HG03103 (cell line): ENCODE data around the gene LGALSL.
A peak's percentile ranks its signal among the peaks of the same experiment; 100 is the strongest.
"Not testable (repeated sequence)": the region's sequence is repeated elsewhere in the genome, so short reads cannot be mapped to it uniquely, and the experiment has no call there.

Experiments
- ATAC-seq: cut with Tn5 transposase; IDR thresholded peaks from one replicate; pipeline ENCODE4 v1.9.1; 2021; ENCODE audit warnings: low read depth; ENCODE audit not compliant: unreplicated experiment

LGALSL gene

DNA sequence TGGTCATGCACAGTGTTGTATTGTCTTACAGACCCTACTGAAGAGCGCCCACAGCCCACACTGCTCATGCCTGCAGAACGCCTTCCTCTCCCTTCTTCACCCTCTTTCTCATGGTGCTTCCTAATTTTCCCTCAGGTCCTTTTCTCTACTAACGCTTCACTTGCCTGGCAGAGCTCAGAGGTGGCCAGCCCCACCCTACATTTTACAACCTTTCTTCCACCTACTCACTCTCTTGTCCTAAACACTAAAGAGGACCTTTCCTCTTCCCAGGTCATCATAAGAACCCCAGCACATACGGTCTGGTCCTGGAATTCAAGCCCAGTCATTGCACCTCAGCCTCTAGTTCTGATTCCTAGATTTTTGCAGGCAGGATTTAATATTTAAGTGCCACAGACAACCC is 11.7 kb upstream of the LGALSL start:
- ATAC-seq = no peak

DNA sequence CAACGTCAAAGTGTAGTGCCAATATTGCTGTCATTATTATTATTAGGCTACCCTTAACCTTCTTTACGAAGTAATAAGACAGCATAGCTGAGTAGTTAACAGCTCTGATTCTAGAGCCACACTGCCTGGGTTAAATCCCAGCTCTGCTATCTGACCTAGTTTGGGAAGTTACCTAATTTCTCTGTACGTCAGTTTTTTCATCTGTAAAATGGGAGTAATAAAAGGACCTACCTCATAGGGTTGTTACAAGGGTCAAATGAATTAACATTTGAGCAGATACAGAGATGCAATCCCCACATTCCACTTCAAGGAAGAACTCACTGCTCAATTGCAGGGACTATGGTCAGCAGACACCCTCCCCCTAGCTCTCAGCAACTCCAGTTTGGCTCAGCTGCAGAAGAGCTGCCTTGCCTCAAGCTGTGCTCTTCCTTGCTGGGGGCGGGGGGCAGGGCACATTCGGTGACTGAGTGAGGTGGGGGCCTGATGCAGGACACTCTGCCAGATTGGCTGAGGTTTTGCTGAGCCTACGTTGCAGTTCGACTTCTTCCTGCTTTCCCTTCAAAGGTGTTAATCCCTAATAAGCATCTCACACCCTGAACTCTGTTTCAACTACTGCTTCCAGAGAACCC is 11.0 kb upstream of the LGALSL start:
- no peak for ATAC-seq

DNA sequence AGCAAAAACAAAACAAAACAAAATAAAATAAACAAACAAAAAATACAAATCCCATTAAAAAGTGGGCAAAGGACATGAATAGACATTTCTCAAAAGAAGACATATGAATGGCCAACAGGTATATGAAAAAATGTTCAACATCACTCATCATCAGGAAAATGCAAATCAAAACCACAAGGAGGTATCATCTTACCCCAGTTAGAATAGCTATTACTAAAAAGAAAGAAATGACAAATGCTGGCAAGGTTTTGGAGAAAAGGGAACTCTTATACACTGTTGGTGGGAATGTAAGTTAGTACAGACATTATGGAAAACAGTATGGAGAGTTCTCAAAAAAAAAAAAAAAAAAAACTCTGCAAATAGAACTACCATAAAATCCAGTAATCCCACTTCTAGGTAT is 8.0 kb upstream of the LGALSL start:
- ATAC-seq = not testable (repeated sequence)

DNA sequence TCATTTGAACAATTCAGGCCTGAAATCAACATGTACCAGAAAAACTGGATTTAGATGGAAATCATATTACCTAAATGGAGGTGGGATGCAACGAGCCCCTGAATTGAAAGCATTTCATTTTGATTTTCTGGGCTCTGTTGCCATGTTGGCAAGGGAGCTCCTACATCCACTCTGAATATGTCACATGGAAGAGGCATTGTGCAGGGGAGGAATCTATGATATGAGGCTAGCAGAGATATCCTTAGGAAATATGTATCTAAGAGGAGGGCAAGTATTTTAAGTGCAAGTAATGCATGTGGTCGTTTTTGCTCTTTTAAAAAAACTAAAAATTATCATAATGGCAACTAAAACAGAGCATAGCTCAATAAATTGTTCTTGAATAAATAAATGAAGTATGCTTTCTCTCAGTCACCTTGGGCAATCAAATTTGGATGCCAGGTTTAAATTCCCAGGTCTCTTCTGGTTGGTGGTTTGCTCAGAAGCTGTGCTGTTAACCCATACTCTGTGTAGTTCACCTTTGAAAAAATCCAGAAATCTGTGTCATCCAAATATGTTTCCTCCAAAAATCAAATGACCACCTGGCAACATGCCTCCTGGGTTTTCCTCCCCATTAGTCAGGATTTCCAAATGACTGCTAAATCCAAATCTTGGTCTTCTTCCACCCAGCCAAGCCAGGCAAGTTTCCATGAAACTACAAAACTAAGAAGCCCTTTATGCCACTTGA is 6.5 kb upstream of the LGALSL start:
- no peak for ATAC-seq

DNA sequence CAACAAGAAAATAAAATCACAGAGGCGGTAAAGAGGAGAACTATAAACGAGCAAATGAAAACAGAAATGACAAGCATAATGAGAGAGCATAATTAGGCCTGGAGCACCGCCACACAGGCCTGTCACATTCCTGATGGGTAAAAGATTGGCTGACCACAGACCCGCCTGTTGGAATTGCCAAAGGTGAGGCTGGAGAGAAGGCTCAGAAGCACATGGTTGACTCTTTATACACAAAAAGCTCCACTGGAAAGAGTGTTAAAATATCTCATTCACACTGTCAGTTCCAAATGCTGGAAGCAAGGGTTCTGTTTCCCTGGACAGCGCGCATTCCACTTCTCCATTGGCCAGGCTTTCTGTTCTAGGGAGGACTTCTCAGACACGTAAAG is 5.9 kb upstream of the LGALSL start:
- ATAC-seq = no peak

DNA sequence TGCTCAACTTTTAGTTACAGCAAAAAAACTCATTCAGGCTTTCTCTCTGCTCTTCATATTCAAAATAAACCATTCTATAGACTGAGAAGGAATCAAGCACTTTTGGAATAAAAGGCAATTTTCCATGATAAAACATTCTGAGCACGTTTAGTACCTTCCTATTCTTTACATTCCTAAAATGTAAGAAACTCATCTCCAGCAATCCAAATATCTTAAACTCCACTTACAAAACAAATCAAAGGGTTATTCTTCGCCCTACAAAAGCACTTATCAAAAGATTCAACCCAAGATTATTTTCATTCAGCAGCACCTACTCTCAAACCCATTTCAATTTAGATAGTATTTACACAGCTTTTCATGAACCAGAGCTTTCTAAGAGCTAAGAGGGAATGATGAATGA is 2.9 kb upstream of the LGALSL start:
- no peak for ATAC-seq

DNA sequence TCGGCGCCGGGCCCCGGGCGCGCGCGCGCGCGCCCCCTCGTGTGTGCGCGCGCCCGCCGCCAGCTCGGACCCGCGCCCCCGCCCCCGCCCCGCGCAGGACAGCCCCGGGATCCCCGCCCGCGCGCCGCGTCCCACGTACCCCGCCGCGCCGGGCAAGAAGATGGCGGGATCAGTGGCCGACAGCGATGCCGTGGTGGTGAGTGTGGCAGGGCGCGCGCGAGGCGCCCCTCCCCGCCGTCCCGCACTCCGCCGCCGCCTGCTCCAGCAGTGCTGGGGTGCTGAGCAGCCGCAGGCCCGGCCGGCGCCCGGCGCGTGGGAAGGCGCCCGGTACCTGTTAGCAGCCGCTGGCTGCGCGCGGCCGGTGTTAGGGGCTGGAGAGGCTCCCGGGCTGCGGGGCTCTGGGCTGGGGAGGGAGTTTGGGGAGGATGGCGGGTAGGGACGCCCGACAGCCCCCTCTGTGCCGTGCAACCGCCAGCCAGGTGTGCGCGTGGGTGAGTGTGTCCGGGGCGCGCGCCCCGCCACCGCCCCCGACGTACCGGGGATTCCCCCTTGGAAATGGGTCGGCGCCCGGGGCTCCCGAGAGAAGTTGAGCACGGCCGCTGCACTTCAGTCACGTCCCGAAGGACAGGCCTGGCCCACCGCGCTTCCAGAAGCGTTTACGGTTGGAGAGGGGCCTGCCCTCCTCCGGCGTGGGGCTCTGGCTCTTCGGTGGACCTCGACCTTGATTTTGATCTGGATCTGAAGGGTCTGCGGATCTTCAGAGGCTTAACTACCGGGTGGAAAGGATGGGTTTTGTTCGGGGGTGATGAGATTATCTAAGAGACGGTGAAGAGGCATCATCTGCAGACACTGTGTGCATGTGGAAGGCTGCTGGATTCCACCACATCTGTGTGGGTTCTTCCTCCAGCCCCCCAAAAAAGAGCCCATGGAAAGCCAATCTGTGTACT is 697 bp downstream of the LGALSL start:
- peak; percentile 51 for ATAC-seq

DNA sequence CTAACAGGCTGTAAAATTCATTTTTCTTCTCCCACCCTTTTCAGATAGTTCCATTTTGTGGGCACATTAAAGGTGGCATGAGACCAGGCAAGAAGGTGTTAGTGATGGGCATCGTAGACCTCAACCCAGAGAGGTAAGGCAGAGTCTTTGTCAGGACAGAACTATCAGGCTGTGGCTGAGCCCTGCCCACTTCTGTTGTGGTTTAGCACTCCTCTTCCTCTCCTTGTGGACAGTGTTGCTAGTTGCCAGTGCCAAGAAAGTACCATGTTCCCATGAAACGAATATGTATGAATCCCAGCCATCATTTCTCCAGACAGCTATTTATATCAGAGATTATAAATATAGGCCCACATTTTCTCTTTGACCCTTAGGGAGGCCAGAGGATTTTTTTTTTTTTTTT is 1.6 kb downstream of the LGALSL start:
- ATAC-seq = no peak

DNA sequence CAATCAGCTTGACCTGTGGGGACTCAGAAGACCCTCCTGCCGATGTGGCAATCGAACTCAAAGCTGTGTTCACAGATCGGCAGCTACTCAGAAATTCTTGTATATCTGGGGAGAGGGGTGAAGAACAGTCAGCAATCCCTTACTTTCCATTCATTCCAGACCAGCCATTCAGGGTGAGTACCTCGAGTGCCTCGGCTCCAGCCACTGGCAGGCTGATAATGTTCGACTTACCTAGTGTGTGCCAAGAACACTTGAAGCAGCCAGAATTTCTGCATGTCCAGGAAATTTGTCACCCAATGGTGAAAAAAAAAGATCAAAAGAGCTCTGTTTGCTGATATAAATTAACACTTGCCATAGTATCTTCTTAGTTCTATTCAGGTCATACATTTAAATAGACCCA is 2.3 kb downstream of the LGALSL start:
- ATAC-seq = no peak

DNA sequence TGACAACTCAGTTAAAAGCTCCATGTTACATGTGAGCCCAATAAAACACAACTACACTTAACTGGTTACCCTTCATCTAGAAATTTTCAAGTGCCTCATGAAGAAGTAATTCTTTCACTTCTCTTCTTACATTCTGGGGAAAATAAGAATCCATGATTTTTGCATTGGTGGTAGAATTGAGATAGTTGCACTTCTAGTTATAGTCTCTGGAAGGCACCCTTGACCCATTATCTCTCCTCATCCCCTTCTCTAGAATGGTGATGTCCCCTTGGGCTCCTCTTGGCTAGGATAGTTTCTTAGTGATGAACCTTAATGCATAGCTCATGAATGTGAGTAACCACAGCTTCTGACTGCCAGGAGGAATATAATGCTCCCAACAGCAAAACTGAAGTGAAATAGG is 3.6 kb downstream of the LGALSL start:
- ATAC-seq = no peak

DNA sequence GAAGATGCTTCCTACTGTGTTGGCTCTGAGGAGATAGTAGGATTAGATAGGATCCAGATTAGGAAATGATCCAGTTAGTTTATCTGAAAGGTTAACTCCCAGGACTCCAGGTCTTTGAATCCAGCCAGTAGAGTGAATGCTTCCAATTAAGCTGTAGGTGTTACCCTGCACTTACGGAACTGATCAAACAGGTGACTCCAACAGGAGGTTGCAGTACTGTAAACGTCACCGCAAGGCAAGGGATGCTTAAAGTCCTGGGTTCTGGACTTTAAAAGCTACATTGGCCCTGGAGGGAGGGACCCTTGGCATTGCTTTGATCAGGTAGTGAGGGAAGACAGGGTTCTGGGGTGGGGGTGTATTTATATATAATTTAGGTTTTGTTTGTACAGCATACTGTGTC is 5.6 kb downstream of the LGALSL start:
- no peak for ATAC-seq

DNA sequence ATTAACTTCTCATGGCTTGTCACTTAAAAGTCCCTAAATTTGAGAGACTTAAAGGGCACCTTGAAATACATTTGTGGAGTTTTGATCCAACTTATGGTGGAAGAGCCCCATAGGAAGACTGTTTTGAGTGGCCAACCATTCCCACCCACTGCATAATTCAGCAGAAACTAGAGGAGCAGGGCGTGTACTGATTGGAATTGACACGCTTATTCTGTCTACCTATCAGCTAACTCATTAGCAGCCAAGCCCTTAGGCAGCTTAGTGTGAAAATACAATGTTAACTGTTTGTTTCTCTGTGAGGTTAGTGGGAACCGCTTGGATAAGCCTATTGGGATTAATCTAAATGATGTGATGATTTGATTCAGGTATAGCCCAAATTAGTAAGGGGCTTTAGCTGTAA is 6.4 kb downstream of the LGALSL start:
- ATAC-seq = no peak

DNA sequence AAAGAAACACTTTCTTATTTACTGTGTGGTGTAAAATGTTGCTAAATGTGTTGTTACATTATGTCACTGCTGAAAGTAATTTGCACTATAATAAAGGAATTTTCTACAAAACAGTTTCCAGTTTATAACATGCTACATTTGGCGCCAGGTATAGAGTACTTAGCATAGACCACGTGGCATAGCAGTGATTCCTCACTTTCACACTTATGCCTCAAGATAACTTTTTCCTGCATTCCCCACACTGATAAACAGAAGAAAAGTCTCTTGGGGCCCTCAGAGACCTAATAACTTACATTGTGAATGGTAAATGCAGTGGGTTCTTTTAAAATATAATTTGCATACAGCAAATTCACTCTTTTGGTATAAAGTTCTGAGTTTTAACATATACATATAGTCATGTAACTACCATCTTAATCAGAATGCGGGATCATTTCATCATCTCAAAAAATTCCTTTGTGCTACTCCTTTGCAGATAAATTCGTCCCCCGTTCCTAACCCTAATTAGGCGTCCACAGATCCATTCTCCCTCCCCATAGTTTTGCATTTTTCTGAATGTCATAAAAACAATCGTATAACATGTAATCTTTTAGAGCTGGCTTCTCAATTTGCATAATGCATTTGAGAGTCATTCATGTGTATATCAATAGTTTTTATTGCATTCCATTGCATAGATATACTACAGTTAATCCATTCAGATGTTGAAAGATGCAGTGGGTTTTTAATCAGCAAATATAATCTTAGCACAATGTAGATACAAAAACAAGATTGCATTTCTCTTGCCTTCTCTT is 7.5 kb downstream of the LGALSL start:
- no peak for ATAC-seq

DNA sequence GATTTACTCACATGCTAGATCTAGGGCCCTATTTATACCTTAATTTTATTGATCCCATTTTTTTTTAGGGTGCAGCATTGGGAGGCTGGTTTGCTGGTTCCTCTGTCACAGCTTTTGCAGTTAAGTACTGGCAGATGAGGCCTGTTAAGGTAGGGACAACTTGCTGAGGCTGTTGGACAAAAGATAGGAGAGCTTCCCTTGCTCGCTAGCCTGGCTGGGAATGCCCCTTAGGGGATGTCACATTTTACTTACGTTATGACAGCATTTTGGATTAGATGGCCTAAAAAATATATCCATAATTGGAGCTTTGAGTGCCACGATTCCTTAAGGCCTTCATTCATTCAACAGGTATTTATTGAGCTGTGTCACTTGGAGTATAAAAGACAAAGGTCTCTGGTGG is 8.2 kb downstream of the LGALSL start:
- no peak for ATAC-seq

DNA sequence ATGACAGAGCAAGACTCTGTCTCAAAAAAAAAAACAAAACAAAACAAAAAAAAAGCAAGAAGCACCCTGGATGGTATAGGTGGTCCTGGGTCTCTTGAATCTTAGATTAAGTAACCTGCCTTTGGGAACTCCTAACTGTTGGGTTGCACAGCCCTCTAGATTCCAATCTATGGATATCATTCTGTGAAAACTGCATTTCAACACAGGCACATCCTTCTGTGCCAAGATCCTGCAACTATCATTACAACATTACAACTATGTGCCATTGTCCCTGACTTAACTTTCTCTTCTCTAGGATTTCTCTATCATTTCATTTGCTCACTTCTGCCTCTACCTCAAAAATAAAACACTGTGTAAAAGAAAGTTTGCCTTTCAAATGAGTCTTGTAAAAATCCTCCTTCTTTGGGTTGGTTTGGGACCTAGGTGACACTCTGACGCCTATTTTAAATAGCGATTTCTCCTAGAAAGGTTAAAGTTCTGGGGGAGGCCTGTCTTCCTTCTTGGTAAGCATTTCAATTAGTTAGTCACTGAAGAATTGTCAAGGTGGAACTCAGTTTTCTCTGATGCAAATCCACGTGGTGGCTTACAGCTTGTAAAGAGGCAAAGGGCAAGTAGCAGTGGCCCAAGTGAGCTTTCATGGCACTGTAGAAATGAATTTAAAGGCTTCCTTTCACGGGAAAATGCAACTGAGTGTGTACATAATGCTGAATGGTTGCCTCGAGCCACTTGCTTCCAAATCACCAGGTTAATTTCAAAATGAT is 9.2 kb downstream of the LGALSL start:
- no peak for ATAC-seq

DNA sequence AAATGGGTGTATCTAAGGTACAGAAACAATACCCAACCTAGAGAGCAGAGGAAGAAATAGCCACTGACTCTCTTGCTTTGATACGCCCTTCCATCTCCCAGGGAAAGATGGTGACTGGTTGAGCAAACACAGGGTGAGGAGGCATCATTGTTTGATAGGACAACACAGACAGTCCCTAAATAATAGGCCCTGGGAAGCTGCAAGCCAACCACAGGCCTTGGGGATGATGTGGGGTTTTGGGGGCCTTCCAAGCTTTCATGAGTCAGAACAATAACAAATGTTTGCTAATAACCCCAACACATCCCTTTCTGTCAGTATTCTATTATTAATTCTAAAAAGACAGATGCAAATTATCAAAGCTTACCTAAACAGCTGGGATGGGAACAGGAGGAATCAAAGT is 9.8 kb downstream of the LGALSL start:
- no peak for ATAC-seq

DNA sequence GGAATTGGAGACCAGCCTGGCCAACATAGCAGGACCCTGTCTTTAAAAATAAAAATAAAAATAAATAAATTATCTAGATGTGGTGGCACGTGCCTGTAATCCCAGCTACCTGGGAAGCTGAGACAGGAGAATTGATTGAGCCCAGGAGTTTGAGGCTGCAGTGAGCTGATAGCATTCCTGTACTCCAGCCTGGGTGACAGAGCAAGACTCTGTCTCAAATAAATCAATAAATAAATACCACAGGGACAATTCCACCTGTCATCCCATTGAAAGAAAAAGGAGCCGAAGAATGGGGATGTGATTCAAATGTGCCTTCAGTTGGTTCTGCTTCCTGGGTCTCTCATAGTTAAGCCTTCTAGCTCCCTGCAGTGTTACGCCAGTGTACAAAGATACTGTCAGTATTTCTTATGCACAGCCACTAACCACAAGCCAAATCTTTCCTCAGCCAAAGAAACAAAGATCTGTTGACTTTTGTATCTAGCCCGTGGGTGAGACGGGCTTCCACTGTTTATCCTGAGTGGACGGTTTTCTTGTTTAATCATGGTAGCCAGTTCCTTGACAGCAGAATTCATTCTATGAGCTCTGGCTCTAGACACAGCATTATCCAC is 12.6 kb downstream of the LGALSL start:
- no peak for ATAC-seq

DNA sequence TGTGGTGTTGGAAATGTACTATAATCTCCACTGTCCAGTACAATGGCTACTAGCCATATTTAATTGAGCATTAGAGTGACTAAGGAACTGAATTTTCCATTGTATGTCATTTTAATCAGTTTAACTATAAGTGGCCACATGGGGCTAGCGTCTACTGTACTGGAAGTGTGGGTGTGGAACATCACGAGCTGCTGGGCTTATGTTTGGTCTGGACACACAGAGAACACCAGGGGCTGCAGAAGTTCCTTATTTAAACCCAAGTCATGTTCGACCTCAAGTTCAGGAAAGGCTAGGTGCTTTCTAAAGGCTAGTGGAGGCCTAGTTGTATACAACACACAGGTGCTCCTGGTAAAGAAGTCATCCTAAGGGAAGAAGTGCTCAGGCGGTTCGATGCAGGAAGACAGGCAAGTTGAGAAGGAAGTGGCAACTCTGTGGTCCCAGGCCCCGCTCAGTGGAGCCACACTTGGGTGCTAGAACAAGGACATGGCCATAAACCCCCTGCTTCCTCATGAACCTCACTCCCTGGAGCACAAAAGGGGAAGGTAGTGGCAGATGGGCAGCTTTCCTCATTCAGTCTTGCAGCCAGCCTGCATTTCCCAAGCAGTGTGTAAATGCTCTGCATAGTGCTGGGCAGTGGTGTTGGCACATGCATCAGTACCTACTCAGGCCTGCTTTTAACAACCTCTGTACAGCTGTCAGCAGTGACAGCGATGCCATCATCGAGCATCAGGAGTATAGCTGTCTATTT is 13.3 kb downstream of the LGALSL start:
- ATAC-seq = no peak

DNA sequence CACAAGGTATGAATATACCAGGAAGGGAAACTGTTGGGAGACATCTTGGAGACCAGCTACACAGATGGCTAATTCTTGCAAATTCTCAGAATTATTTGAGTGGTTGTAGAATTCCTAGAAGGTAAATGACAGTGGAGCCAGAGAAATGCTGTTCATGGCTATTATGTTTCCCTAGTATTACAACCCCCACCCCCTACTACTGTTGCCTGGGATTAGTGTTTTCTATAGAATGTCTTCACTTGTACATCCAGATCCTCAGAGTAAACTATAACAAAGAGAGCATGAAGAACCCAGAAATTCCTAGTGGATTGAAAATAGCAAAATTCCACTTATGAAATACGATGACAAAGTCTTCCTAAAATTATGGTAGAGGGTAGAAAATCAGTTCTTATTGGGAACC is 15.3 kb downstream of the LGALSL start:
- no peak for ATAC-seq
